GDM1 (cell line): ENCODE results near the gene TRIM44.
"Not testable (repeated sequence)": the region's sequence is repeated elsewhere in the genome, so short reads cannot be mapped to it uniquely, and the experiment has no call there.

Source experiments
- DNase-seq: peaks from one replicate; lab custom pipeline; 2025; lab: John Stamatoyannopoulos, UW

Gene TRIM44

GRCh38 chr11:35672608-35673007, 10.0 kb downstream of the TRIM44 start:
- no peak for DNase-seq

GRCh38 chr11:35675901-35676610, 13.5 kb downstream of the TRIM44 start:
- DNase-seq = no peak

GRCh38 chr11:35676611-35676965, 14.0 kb downstream of the TRIM44 start:
- DNase-seq = no peak

GRCh38 chr11:35677904-35678303, 15.3 kb downstream of the TRIM44 start:
- DNase-seq = no peak

- DNase-seq = no peak
Measured at GRCh38 chr11:35678471-35678870, 15.9 kb downstream of the TRIM44 start.

GRCh38 chr11:35678975-35679374, 16.4 kb downstream of the TRIM44 start:
- no peak for DNase-seq

- no peak for DNase-seq
Measured at GRCh38 chr11:35680506-35680905, 17.9 kb downstream of the TRIM44 start.

- no peak for DNase-seq
Measured at GRCh38 chr11:35681163-35681767, 18.7 kb downstream of the TRIM44 start.

GRCh38 chr11:35682230-35683173, 19.9 kb downstream of the TRIM44 start:
- DNase-seq = no peak

GRCh38 chr11:35683728-35684339, 21.3 kb downstream of the TRIM44 start:
- no peak for DNase-seq

- no peak for DNase-seq
Measured at GRCh38 chr11:35688023-35688422, 25.4 kb downstream of the TRIM44 start.

- no peak for DNase-seq
Measured at GRCh38 chr11:35689081-35689996, 26.8 kb downstream of the TRIM44 start.

- no peak for DNase-seq
Measured at GRCh38 chr11:35702126-35702525, 39.6 kb downstream of the TRIM44 start.

GRCh38 chr11:35709376-35709775, 46.8 kb downstream of the TRIM44 start:
- no peak for DNase-seq

GRCh38 chr11:35711173-35711910, 48.8 kb downstream of the TRIM44 start:
- no peak for DNase-seq

GRCh38 chr11:35711924-35712323, 49.3 kb downstream of the TRIM44 start:
- DNase-seq = no peak

- no peak for DNase-seq
Measured at GRCh38 chr11:35712533-35712932, 50.0 kb downstream of the TRIM44 start.

GRCh38 chr11:35714882-35715627, 52.5 kb downstream of the TRIM44 start:
- DNase-seq = no peak

GRCh38 chr11:35715677-35716076, 53.1 kb downstream of the TRIM44 start:
- DNase-seq = not testable (repeated sequence)

- no peak for DNase-seq
Measured at GRCh38 chr11:35717043-35717442, 54.5 kb downstream of the TRIM44 start.
